ENCODE data around the gene PHAX.

- TF ChIP-seq CTCF (optimal IDR thresholded peaks at IDR 0.05 in 1 of 3, IDR thresholded peaks at IDR 0.05 in 1 of 3, conservative IDR thresholded peaks at IDR 0.05 in 1 of 3; ENCODE audit: extremely low read depth in 1 of 3, insufficient read depth in 2 of 3, low read length in 3 of 3) (no peak), EZH2 (IDR thresholded peaks at IDR 0.05; ENCODE audit: low read length) (no peak)
Measured at GRCh38 chr5:126628102-126628501, 27.4 kb downstream of the PHAX start.
